Peyer's patch (tissue), 4 donors: Measurements from ENCODE around the gene TRPM7. TPM values are rescaled to one million over a fixed set of nuclear protein-coding genes. Genes with fewer than 3 reads are reported as not detected.

Experiments
- DNase-seq, 3 donors: peaks; one replicate each; pipeline ENCODE4 v3.0.0-alpha.2; 2017 to 2019
- H3K27ac ChIP-seq, 4 donors: fragments of 200-600 bp; sonication (generic); one replicate each; pipeline ENCODE4 v1.5.1; 2016 to 2019
- H3K27me3 ChIP-seq, 2 donors: fragments of 200-600 bp; sonication (generic); one replicate each; pipeline ENCODE4 v1.5.1; 2019
- H3K36me3 ChIP-seq, 3 donors: fragments of 200-600 bp; sonication (generic); one replicate each; pipeline ENCODE4 v1.5.1; 2016 to 2019
- H3K4me1 ChIP-seq, 4 donors: fragments of 200-600 bp; sonication (generic); one replicate each; pipeline ENCODE4 v1.5.1; 2016 to 2019
- H3K4me3 ChIP-seq, 4 donors: fragments of 200-600 bp; sonication (generic); 1 replicate in 3 of 4; 2 replicates in 1 of 4; pipeline ENCODE4 v1.5.1; 2016 to 2019; ENCODE audit warnings: mild to moderate bottlenecking in 1 of 4
- H3K9me3 ChIP-seq, 4 donors: fragments of 200-600 bp; sonication (generic); one replicate each; pipeline ENCODE4 v1.5.1; 2016 to 2019; ENCODE audit warnings: mild to moderate bottlenecking in 1 of 4
- CTCF ChIP-seq, 6 experiments: fragments of 450-650 bp in 4 of 6; fragments of 200-600 bp in 2 of 6; sonication (generic) in 1 of 6; IDR thresholded peaks; one replicate each; pipeline ENCODE4 v1.5.1; 2017 to 2019; ENCODE audit warnings: antibody characterized with exemption in 6 of 6, mild to moderate bottlenecking in 3 of 6, moderate library complexity in 1 of 6
- POLR2A ChIP-seq, 2 donors: fragments of 450-650 bp; IDR thresholded peaks; one replicate each; pipeline ENCODE4 v1.5.1; 2017; ENCODE audit warnings: antibody characterized with exemption in 2 of 2, mild to moderate bottlenecking in 2 of 2, moderate library complexity in 2 of 2
- total RNA-seq, 4 donors: library from RNA; depleted of rRNA; stranded (reverse); fragments of >200 nt; gene quantifications; one replicate each; pipeline ENCODE4 v1.1.0, GENCODE V29; 2016

The TRPM7 gene, protein sequence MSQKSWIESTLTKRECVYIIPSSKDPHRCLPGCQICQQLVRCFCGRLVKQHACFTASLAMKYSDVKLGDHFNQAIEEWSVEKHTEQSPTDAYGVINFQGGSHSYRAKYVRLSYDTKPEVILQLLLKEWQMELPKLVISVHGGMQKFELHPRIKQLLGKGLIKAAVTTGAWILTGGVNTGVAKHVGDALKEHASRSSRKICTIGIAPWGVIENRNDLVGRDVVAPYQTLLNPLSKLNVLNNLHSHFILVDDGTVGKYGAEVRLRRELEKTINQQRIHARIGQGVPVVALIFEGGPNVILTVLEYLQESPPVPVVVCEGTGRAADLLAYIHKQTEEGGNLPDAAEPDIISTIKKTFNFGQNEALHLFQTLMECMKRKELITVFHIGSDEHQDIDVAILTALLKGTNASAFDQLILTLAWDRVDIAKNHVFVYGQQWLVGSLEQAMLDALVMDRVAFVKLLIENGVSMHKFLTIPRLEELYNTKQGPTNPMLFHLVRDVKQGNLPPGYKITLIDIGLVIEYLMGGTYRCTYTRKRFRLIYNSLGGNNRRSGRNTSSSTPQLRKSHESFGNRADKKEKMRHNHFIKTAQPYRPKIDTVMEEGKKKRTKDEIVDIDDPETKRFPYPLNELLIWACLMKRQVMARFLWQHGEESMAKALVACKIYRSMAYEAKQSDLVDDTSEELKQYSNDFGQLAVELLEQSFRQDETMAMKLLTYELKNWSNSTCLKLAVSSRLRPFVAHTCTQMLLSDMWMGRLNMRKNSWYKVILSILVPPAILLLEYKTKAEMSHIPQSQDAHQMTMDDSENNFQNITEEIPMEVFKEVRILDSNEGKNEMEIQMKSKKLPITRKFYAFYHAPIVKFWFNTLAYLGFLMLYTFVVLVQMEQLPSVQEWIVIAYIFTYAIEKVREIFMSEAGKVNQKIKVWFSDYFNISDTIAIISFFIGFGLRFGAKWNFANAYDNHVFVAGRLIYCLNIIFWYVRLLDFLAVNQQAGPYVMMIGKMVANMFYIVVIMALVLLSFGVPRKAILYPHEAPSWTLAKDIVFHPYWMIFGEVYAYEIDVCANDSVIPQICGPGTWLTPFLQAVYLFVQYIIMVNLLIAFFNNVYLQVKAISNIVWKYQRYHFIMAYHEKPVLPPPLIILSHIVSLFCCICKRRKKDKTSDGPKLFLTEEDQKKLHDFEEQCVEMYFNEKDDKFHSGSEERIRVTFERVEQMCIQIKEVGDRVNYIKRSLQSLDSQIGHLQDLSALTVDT (N-terminal part only)
- total RNA-seq: 10 to 100 TPM; 44.1 to 93.3 (median 63.6) TPM

DNA sequence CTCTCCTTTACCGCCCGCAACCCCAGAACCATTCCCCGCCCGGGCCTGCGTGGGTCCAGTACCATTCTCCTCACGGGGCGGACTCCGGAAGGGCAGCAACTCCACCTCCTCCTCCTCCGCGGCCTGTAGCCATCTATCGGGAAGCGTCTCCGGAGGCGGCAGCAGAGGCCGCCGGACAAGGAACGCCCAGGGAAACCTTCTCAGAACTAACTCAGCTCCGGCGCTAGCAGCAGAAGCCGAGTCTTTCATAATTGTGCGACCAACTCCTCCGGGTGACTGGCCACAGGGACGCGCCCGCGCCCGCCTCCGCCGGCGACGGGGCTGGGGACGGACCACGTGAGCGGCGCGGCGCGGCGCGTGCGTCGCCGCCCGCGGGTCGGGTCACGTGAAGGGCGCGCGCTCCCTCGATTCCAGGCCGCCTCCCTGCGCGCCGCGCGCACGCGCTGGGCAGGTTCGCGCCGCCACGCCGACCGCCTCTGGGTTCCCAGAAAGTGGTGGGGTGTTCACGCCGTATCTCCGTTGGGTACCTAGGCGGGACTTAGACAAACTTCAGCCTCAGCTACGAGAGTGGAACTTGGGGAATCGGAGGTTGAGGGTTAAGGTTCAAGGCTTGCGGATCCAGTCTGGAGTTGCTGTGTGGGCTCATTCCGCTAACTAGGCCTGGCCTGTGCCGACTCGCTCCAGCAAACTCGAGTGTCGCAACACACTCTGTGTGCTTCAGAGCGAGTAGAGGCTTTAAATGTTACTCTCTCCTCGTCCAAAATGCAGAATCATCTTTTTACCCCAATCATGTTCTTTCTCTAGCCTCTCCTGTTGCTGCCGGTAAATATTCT is at the start of gene TRPM7:
TSS of gene TRPM7 (minus strand) at position 329 of the 833 bp plus-strand sequence. CDS start at position 65, 264 bp downstream.
- TF ChIP-seq CTCF (IDR thresholded peaks at IDR 0.05) (peak in 3 of 6 experiments; percentile 8 to 22 (median 12)), POLR2A (IDR thresholded peaks at IDR 0.05) (peak; percentile 65 to 85)
- Histone ChIP-seq H3K27me3 (no peaks in the 10 kb centered on the region), H3K27ac (peak within 1 kb of the TSS; percentile 83 to 96 (median 90)), H3K36me3 (peaks cover 0 to 7% (median 0%) of the 10 kb centered on the region in 3 donors), H3K4me3 (peak within 1 kb of the TSS; percentile 75 to 85 (median 79)), H3K9me3 (no peaks in the 10 kb centered on the region), H3K4me1 (peaks cover 0 to 36% (median 8%) of the 10 kb centered on the region in 4 donors)
- DNase-seq: peak; percentile 83 to 95 (median 93)

DNA sequence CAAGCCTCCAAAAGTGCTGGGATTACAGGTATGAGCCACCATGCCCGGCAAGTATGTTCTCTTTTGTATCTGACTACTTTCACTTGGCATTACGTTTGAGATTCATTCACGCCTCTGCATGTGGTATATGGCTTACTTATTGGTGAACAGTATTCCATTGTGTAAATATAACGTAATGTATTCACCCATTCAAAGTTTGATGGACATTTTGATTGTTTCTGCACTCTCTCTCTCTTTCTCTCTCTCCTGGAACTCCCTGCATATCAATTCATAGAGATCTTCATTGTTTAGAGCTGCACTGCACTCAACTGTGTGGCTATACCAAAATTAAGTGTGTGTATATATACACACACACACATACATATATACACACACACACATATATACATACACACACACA is 48.6 kb upstream of the TRPM7 start:
- no peaks in the 10 kb centered on the region for H3K27me3 ChIP-seq
- no peaks in the 10 kb centered on the region for H3K9me3 ChIP-seq
- DNase-seq: no peak
- TF ChIP-seq CTCF (IDR thresholded peaks at IDR 0.05) (no peak), POLR2A (IDR thresholded peaks at IDR 0.05) (no peak)
- peaks cover 0 to 91% (median 0%) of the 10 kb centered on the region in 3 donors for H3K36me3 ChIP-seq
- no peaks in the 10 kb centered on the region for H3K4me1 ChIP-seq
- no peak overlapping the region for H3K4me3 ChIP-seq
- H3K27ac ChIP-seq: no peak overlapping the region

- Histone ChIP-seq H3K4me1 (no peaks in the 10 kb centered on the region), H3K36me3 (peaks cover 0 to 80% (median 0%) of the 10 kb centered on the region in 3 donors), H3K27ac (no peak overlapping the region), H3K9me3 (no peaks in the 10 kb centered on the region), H3K27me3 (no peaks in the 10 kb centered on the region), H3K4me3 (no peak overlapping the region)
- TF ChIP-seq POLR2A (IDR thresholded peaks at IDR 0.05): no peak
- no peak for DNase-seq
Observed at GRCh38 chr15:50726315-50726714, 39.7 kb upstream of the TRPM7 start.

GRCh38 chr15:50718700-50719125 is 32.1 kb upstream of the TRPM7 start:
- no peaks in the 10 kb centered on the region for H3K27me3 ChIP-seq
- no peaks in the 10 kb centered on the region for H3K9me3 ChIP-seq
- H3K4me1 ChIP-seq: no peaks in the 10 kb centered on the region
- peak overlapping the region in 1 of 4 donors; percentile 43 for H3K27ac ChIP-seq
- TF ChIP-seq POLR2A (IDR thresholded peaks at IDR 0.05) (no peak), CTCF (IDR thresholded peaks at IDR 0.05) (no peak)
- H3K4me3 ChIP-seq: no peak overlapping the region
- peak in 1 of 3 donors; percentile 59 for DNase-seq
- H3K36me3 ChIP-seq: peaks cover 0 to 55% (median 0%) of the 10 kb centered on the region in 3 donors

- Histone ChIP-seq H3K27me3 (no peaks in the 10 kb centered on the region), H3K27ac (peak overlapping the region in 3 of 4 donors; percentile 30 to 85 (median 60)), H3K4me1 (no peaks in the 10 kb centered on the region), H3K9me3 (no peaks in the 10 kb centered on the region), H3K36me3 (peaks cover 0 to 26% (median 0%) of the 10 kb centered on the region in 3 donors), H3K4me3 (no peak overlapping the region)
- TF ChIP-seq CTCF (IDR thresholded peaks at IDR 0.05) (no peak), POLR2A (IDR thresholded peaks at IDR 0.05) (no peak)
- no peak for DNase-seq
Observed at GRCh38 chr15:50712018-50712417, 25.4 kb upstream of the TRPM7 start.
